HEK293T (cell line): Measurements from ENCODE around the gene ARHGAP11B.
"Not testable (repeated sequence)": the region's sequence is repeated elsewhere in the genome, so short reads cannot be mapped to it uniquely, and the experiment has no call there.

Experiments used
- CTCF ChIA-PET: fragments of 350-600 bp; formaldehyde crosslinking; extraction: SDS; loops from one replicate; lab custom pipeline; 2021; ENCODE audit warnings: antibody characterized with exemption, inconsistent platforms; lab: Yijun Ruan, JAX
- POLR2A ChIA-PET: fragments of 350-600 bp; formaldehyde crosslinking; extraction: SDS; loops from one replicate; lab custom pipeline; 2020; ENCODE audit warnings: antibody characterized with exemption, inconsistent platforms; lab: Yijun Ruan, JAX
- DNase-seq: peaks from one replicate; pipeline ENCODE4 v3.0.0; 2012; ENCODE audit warnings: mixed read lengths; ENCODE audit errors: extremely low spot score
- ARNT ChIP-seq: fragments of 450-650 bp; IDR thresholded peaks from 2 replicates; pipeline ENCODE4 v1.6.1; 2017; ENCODE audit warnings: mild to moderate bottlenecking
- ELF4 ChIP-seq: fragments of 450-650 bp; IDR thresholded peaks from 2 replicates; pipeline ENCODE4 v1.6.1; 2017; ENCODE audit warnings: antibody characterized with exemption
- FOXA1 ChIP-seq: fragments of 450-650 bp; IDR thresholded peaks from 2 replicates; pipeline ENCODE4 v1.6.1; 2016; ENCODE audit warnings: mild to moderate bottlenecking
- FOXK2 ChIP-seq: fragments of 450-650 bp; IDR thresholded peaks from 2 replicates; pipeline ENCODE4 v1.6.1; 2016; ENCODE audit warnings: mild to moderate bottlenecking
- FOXM1 ChIP-seq: fragments of 450-650 bp; IDR thresholded peaks from 2 replicates; pipeline ENCODE4 v1.6.1; 2017; ENCODE audit warnings: mild to moderate bottlenecking, borderline replicate concordance
- HDGF ChIP-seq: fragments of 450-650 bp; IDR thresholded peaks from 2 replicates; pipeline ENCODE4 v1.6.1; 2017; ENCODE audit warnings: antibody characterized with exemption, borderline replicate concordance
- L3MBTL2 ChIP-seq: fragments of 450-650 bp; conservative IDR thresholded peaks from 2 replicates; pipeline ENCODE4 v1.6.1; 2016; ENCODE audit warnings: mild to moderate bottlenecking
- LEF1 ChIP-seq: fragments of 450-650 bp; IDR thresholded peaks from 2 replicates; pipeline ENCODE4 v1.6.1; 2017; ENCODE audit warnings: mild to moderate bottlenecking, borderline replicate concordance
- NFRKB ChIP-seq: fragments of 450-650 bp; IDR thresholded peaks from 2 replicates; pipeline ENCODE4 v1.6.1; 2016; ENCODE audit warnings: mild to moderate bottlenecking, moderate library complexity
- PKNOX1 ChIP-seq: fragments of 450-650 bp; IDR thresholded peaks from 2 replicates; pipeline ENCODE4 v1.6.1; 2016
- SUZ12 ChIP-seq: fragments of 450-650 bp; IDR thresholded peaks from 2 replicates; pipeline ENCODE4 v1.6.1; 2016; ENCODE audit warnings: mild to moderate bottlenecking

ARHGAP11B gene

GRCh38 chr15:30625436-30626193, at the start of gene ARHGAP11B:
Gene ARHGAP11B (plus strand): TSS chr15:30626128.
- POLR2A ChIA-PET: interaction anchor here (0.6 to 1.1 kb wide), 2 partner anchors 1989 to 1990 kb away, joined by 5 to 6 read pairs; partner anchors contain the start of gene ARHGAP11A
- CTCF ChIA-PET: not testable (repeated sequence)
- peak; percentile 67 for DNase-seq
- TF ChIP-seq FOXM1: peak; percentile 96

- DNase-seq, CTCF ChIA-PET, POLR2A ChIA-PET: not testable (repeated sequence)
Observed at GRCh38 chr15:30579394-30579970, 46.4 kb upstream of the ARHGAP11B start.

GRCh38 chr15:30580716-30581115, 45.2 kb upstream of the ARHGAP11B start:
- DNase-seq, CTCF ChIA-PET, POLR2A ChIA-PET: not testable (repeated sequence)

GRCh38 chr15:30598953-30599352, 27.0 kb upstream of the ARHGAP11B start:
- DNase-seq, POLR2A ChIA-PET, CTCF ChIA-PET: not testable (repeated sequence)

GRCh38 chr15:30603796-30604195, 22.1 kb upstream of the ARHGAP11B start, which contains the start of gene GOLGA8H:
Gene GOLGA8H (plus strand): TSS chr15:30604028. CDS start chr15:30604126, 98 bp downstream.
- CTCF ChIA-PET, DNase-seq, POLR2A ChIA-PET: not testable (repeated sequence)

- DNase-seq, POLR2A ChIA-PET, CTCF ChIA-PET: not testable (repeated sequence)
Observed at GRCh38 chr15:30612271-30612670, 13.7 kb upstream of the ARHGAP11B start.

GRCh38 chr15:30621342-30621741, 4.6 kb upstream of the ARHGAP11B start:
- CTCF ChIA-PET, DNase-seq: not testable (repeated sequence)

GRCh38 chr15:30626194-30626565, 252 bp downstream of the ARHGAP11B start:
- DNase-seq, CTCF ChIA-PET: not testable (repeated sequence)
- POLR2A ChIA-PET: interaction anchor here (0.6 to 1.1 kb wide), 2 partner anchors 1989 to 1990 kb away, joined by 5 to 6 read pairs; partner anchors contain the start of gene ARHGAP11A

More at GRCh38 chr15:30621342-30621741, 4.6 kb upstream of the ARHGAP11B start:
- POLR2A ChIA-PET: not testable (repeated sequence)

GRCh38 chr15:30626632-30627031, 704 bp downstream of the ARHGAP11B start:
- DNase-seq, CTCF ChIA-PET: not testable (repeated sequence)
- POLR2A ChIA-PET: interaction anchor here (0.6 to 1.1 kb wide), 2 partner anchors 1988 to 1989 kb away, joined by 5 to 6 read pairs; partner anchors contain the start of gene ARHGAP11A

GRCh38 chr15:30650012-30650929, 24.3 kb downstream of the ARHGAP11B start:
- no peak for TF ChIP-seq NFRKB
- TF ChIP-seq SUZ12: no peak
- no peak for TF ChIP-seq FOXA1
- TF ChIP-seq LEF1: no peak
- no peak for TF ChIP-seq HDGF
- TF ChIP-seq FOXK2: no peak
- TF ChIP-seq ARNT: no peak
- TF ChIP-seq ELF4: no peak
- no peak for TF ChIP-seq L3MBTL2
- TF ChIP-seq PKNOX1: no peak
- ChIA-PET CTCF (no interaction called here), POLR2A (no interaction called here)
- no peak for DNase-seq

- CTCF ChIA-PET, DNase-seq, POLR2A ChIA-PET: not testable (repeated sequence)
Observed at GRCh38 chr15:30661154-30661553, 35.2 kb downstream of the ARHGAP11B start.

- POLR2A ChIA-PET, DNase-seq: not testable (repeated sequence)
- CTCF ChIA-PET: interaction anchor here (0.6 kb wide), 1 partner anchor 661 kb away, joined by 3 read pairs; no protein-coding TSS in a partner anchor
Observed at GRCh38 chr15:30669621-30670020, 43.7 kb downstream of the ARHGAP11B start.
